SK-N-DZ (cell line): ENCODE data around the gene DDX39A.

Experiments
- DNase-seq: peaks from one replicate; pipeline ENCODE4 v3.0.0-alpha.2; 2015; ENCODE audit warnings: low spot score

Gene DDX39A

GRCh38 chr19:14363183-14364097 is 55.7 kb downstream of the DDX39A start:
- DNase-seq: peak; percentile 88

DNA sequence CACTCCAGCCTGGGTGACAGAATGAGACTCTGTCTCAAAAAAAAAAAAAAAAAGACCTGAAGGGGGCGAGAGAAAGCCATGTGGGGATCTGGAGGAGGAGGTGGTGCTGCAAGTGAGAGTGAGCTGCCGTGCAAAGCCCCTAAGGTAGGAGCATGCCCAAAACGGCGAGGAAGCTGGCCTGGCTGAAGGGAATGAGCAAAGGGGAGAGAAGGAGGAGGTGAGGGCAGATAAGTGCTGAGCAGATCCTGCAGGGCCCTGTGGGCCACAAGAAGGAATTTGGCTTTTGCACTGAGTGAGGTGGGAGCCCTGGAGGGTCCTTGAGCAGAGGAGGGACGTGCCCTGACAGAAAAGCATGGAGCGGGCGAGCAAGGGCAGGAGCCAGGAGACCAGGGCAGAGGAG is 57.3 kb downstream of the DDX39A start:
- peak; percentile 59 for DNase-seq
